GM10266 (cell line): Measurements from ENCODE around the gene NEDD9.
A peak's percentile ranks its signal among the peaks of the same experiment; 100 is the strongest.

Source experiments
- DNase-seq: peaks from one replicate; pipeline ENCODE4 v3.0.0; 2012; ENCODE audit errors: extremely low spot score
- TF ChIP-seq, protein P1 (sequence below): IDR thresholded peaks from 2 replicates; pipeline ENCODE4 v1.5.1; 2012; ENCODE audit warnings: mild to moderate bottlenecking, low read depth; ENCODE audit not compliant: control insufficient read depth, insufficient read depth; ENCODE audit errors: missing control alignments

Gene NEDD9

GRCh38 chr6:11237956-11238355, 5.5 kb upstream of the NEDD9 start:
- DNase-seq = no peak
- TF ChIP-seq, protein P1, sequence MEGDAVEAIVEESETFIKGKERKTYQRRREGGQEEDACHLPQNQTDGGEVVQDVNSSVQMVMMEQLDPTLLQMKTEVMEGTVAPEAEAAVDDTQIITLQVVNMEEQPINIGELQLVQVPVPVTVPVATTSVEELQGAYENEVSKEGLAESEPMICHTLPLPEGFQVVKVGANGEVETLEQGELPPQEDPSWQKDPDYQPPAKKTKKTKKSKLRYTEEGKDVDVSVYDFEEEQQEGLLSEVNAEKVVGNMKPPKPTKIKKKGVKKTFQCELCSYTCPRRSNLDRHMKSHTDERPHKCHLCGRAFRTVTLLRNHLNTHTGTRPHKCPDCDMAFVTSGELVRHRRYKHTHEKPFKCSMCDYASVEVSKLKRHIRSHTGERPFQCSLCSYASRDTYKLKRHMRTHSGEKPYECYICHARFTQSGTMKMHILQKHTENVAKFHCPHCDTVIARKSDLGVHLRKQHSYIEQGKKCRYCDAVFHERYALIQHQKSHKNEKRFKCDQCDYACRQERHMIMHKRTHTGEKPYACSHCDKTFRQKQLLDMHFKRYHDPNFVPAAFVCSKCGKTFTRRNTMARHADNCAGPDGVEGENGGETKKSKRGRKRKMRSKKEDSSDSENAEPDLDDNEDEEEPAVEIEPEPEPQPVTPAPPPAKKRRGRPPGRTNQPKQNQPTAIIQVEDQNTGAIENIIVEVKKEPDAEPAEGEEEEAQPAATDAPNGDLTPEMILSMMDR = no peak

- DNase-seq = no peak
- TF ChIP-seq, protein P1 = no peak
These were observed 5.0 kb upstream of the NEDD9 start for GRCh38 chr6:11237428-11237827.

GRCh38 chr6:11236915-11237314, 4.4 kb upstream of the NEDD9 start:
- TF ChIP-seq, protein P1 = no peak
- no peak for DNase-seq

- peak; percentile 66 for DNase-seq
- TF ChIP-seq, protein P1 = no peak
These were observed 3.7 kb upstream of the NEDD9 start for GRCh38 chr6:11236076-11236750.

DNA sequence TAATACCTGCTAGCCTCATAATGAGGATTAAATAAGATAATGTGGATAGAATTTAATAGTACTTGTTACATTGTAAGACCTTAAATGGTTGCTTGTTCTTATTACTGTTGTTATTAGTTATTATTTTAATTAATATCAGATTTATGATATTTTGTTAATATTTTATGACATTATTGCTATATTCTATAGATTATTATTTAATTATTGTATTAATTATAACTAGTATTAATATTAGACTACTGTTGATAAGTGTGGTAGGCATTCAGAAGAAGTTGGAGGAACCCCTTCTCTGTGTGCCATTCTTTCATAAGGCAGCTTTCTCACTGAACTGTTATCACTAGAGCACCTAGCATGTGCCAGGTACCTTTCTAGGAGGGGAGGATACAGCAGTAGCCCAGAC, 2.6 kb upstream of the NEDD9 start:
- TF ChIP-seq, protein P1 = no peak
- no peak for DNase-seq

GRCh38 chr6:11233673-11234573, 1.5 kb upstream of the NEDD9 start:
- no peak for DNase-seq
- TF ChIP-seq, protein P1 = no peak
